CD4-positive, alpha-beta memory T cell (primary cell): ENCODE data around the gene OSBPL8. TPM values are rescaled to one million over a fixed set of nuclear protein-coding genes. Genes with fewer than 3 reads are reported as not detected.

Experiments
- CTCF ChIA-PET: fragments of 350-600 bp; sonication (Branson Sonifier 250); formaldehyde crosslinking; loops from one replicate; lab custom pipeline; 2021; ENCODE audit warnings: inconsistent platforms; ENCODE audit not compliant: partially characterized antibody; lab: Charles Lee
- POLR2A ChIA-PET: fragments of 350-600 bp; sonication (Branson Sonifier 250); formaldehyde crosslinking; loops from one replicate; lab custom pipeline; 2021; ENCODE audit not compliant: partially characterized antibody; lab: Charles Lee
- DNase-seq, 5 donors: peaks; one replicate each; pipeline versions ENCODE4 v3.0.0 to v3.0.0-alpha.2; 2020 to 2022; ENCODE audit warnings: mixed read lengths in 1 of 5
- H3K27ac ChIP-seq: one replicate; pipeline ENCODE4 v1.7.0; 2013; ENCODE audit warnings: low read depth, low read length
- H3K27me3 ChIP-seq: 2 replicates; pipeline ENCODE4 v1.7.0; 2013; ENCODE audit warnings: mild to moderate bottlenecking, low read length, moderate library complexity; ENCODE audit not compliant: insufficient read depth
- H3K36me3 ChIP-seq: 2 replicates; pipeline ENCODE4 v1.7.0; 2013; ENCODE audit warnings: mild to moderate bottlenecking, low read length, moderate library complexity; ENCODE audit not compliant: insufficient read depth
- H3K4me1 ChIP-seq: 2 replicates; pipeline ENCODE4 v1.7.0; 2013; ENCODE audit warnings: mild to moderate bottlenecking, low read length, moderate library complexity; ENCODE audit not compliant: insufficient read depth
- H3K4me3 ChIP-seq, 2 donors: one replicate each; pipeline ENCODE4 v1.7.0; 2013; ENCODE audit warnings: low read length in 2 of 2, mild to moderate bottlenecking in 1 of 2
- H3K9me3 ChIP-seq, 2 donors: one replicate each; pipeline ENCODE4 v1.7.0; 2013; ENCODE audit warnings: low read length in 2 of 2, control low read depth in 1 of 2; ENCODE audit not compliant: control insufficient read depth in 1 of 2
- H3K27ac Mint-ChIP-seq, 7 donors: one replicate each; pipeline ENCODE4 v1.8.0; 2020 to 2021; ENCODE audit warnings: mixed read lengths in 7 of 7, mild to moderate bottlenecking in 6 of 7, inconsistent platforms in 3 of 7, moderate library complexity in 3 of 7
- H3K27me3 Mint-ChIP-seq, 2 donors: one replicate each; pipeline ENCODE4 v1.8.0; 2020 to 2021; ENCODE audit warnings: mixed read lengths in 2 of 2
- H3K36me3 Mint-ChIP-seq, 2 donors: one replicate each; pipeline ENCODE4 v1.8.0; 2020 to 2021; ENCODE audit warnings: mixed read lengths in 2 of 2, inconsistent platforms in 1 of 2, mild to moderate bottlenecking in 1 of 2
- H3K4me1 Mint-ChIP-seq, 4 donors: one replicate each; pipeline ENCODE4 v1.8.0; 2020 to 2021; ENCODE audit warnings: mixed read lengths in 4 of 4, mild to moderate bottlenecking in 1 of 4
- H3K4me3 Mint-ChIP-seq, 8 donors: one replicate each; pipeline ENCODE4 v1.8.0; 2020 to 2021; ENCODE audit warnings: mixed read lengths in 8 of 8, mild to moderate bottlenecking in 7 of 8, moderate library complexity in 6 of 8, inconsistent platforms in 3 of 8
- H3K9me3 Mint-ChIP-seq, 8 donors: one replicate each; pipeline ENCODE4 v1.8.0; 2020 to 2021; ENCODE audit warnings: mixed read lengths in 8 of 8, mild to moderate bottlenecking in 5 of 8, inconsistent platforms in 3 of 8, moderate library complexity in 1 of 8
- intact Hi-C: fragments of 100-400 bp; cut with micrococcal nuclease; formaldehyde crosslinking; loops from one replicate; pipeline ENCODE4 v1.15.1; 2023
- polyA plus RNA-seq, 2 donors: library from polyadenylated mRNA; unstranded; fragments of 300-500 nt; fragmentation: Illumina TruSeq; gene quantifications; one replicate each; pipeline ENCODE4 v1.2.3, GENCODE V29; 2021
- total RNA-seq, 2 experiments: library from RNA; stranded (reverse); gene quantifications; one replicate each; pipeline ENCODE4 v1.2.3, GENCODE V29; 2021

Gene OSBPL8
- total and polyA plus RNA-seq, 4 experiments from 2014 or later: 126 to 143 (median 129) TPM

- CTCF ChIA-PET: interaction anchor here (1.0 kb wide), 1 partner anchor 124 kb away, joined by 4 read pairs; no protein-coding TSS in a partner anchor
Observed at GRCh38 chr12:76462668-76463224, 96.8 kb downstream of the OSBPL8 start.

GRCh38 chr12:76460807-76461206 is 98.8 kb downstream of the OSBPL8 start:
- Mint-ChIP-seq H3K36me3 (peaks cover 4 to 14% of the 10 kb centered on the region in 2 donors), H3K27ac (peak overlapping the region; percentile 57 to 84 (median 72)), H3K4me3 (peak overlapping the region in 2 of 8 donors; percentile 4 to 59), H3K27me3 (no peaks in the 10 kb centered on the region), H3K4me1 (peaks cover 37 to 76% (median 58%) of the 10 kb centered on the region in 4 donors), H3K9me3 (no peaks in the 10 kb centered on the region)
- ChIA-PET CTCF (no interaction called here), POLR2A (interaction anchor here (5.2 kb wide), 1 partner anchor 98 kb away, joined by 44 read pairs; the partner anchor contains the start of gene OSBPL8)
- Histone ChIP-seq H3K36me3 (no peaks in the 10 kb centered on the region), H3K4me1 (peaks cover 39% of the 10 kb centered on the region), H3K27me3 (no peaks in the 10 kb centered on the region), H3K27ac (no peak overlapping the region), H3K4me3 (no peak overlapping the region), H3K9me3 (no peaks in the 10 kb centered on the region)
- intact Hi-C loops: no loop called here
- no peak for DNase-seq

More at GRCh38 chr12:76462668-76463224, 96.8 kb downstream of the OSBPL8 start:
- Mint-ChIP-seq H3K9me3 (no peaks in the 10 kb centered on the region), H3K27ac (peak overlapping the region in 5 of 7 donors; percentile 10 to 83 (median 68)), H3K27me3 (no peaks in the 10 kb centered on the region), H3K4me1 (peaks cover 38 to 69% (median 52%) of the 10 kb centered on the region in 4 donors), H3K36me3 (peaks cover 7 to 13% of the 10 kb centered on the region in 2 donors), H3K4me3 (no peak overlapping the region)
- POLR2A ChIA-PET: interaction anchor here (1.5 kb wide), 1 partner anchor 96 kb away, joined by 6 read pairs; the partner anchor contains the start of gene OSBPL8
- no peak for DNase-seq
- Histone ChIP-seq H3K9me3 (no peaks in the 10 kb centered on the region), H3K4me3 (no peak overlapping the region), H3K36me3 (no peaks in the 10 kb centered on the region), H3K4me1 (peaks cover 20% of the 10 kb centered on the region), H3K27ac (no peak overlapping the region), H3K27me3 (no peaks in the 10 kb centered on the region)
- intact Hi-C loops: no loop called here

GRCh38 chr12:76457818-76458217 is 101.8 kb downstream of the OSBPL8 start:
- H3K4me3 Mint-ChIP-seq: peak overlapping the region in 3 of 8 donors; percentile 36 to 65 (median 36)
- Histone ChIP-seq H3K4me3 (no peak overlapping the region), H3K9me3 (no peaks in the 10 kb centered on the region), H3K27ac (no peak overlapping the region), H3K4me1 (peaks cover 45% of the 10 kb centered on the region), H3K27me3 (no peaks in the 10 kb centered on the region), H3K36me3 (no peaks in the 10 kb centered on the region)
- ChIA-PET POLR2A (interaction anchor here (5.2 kb wide), 1 partner anchor 101 kb away, joined by 44 read pairs; the partner anchor contains the start of gene OSBPL8), CTCF (interaction anchor here (2.1 to 4.6 kb wide), 7 partner anchors 12 to 931 kb away, joined by 6 to 35 read pairs (median 22); partner anchors contain the start of gene BBS10)
- H3K4me1 Mint-ChIP-seq: peaks cover 33 to 69% (median 48%) of the 10 kb centered on the region in 4 donors
- H3K27me3 Mint-ChIP-seq: no peaks in the 10 kb centered on the region
- DNase-seq: no peak
- H3K27ac Mint-ChIP-seq: peak overlapping the region in 6 of 7 donors; percentile 26 to 93 (median 73)
- intact Hi-C loops: loop anchor here (1.0 to 5.0 kb wide), 8 partner anchors 61 to 421 kb away; partner anchors contain the start of genes BBS10, NAP1L1 and OSBPL8
- H3K9me3 Mint-ChIP-seq: no peaks in the 10 kb centered on the region
- peaks cover under 1 to 5% of the 10 kb centered on the region in 2 donors for H3K36me3 Mint-ChIP-seq

GRCh38 chr12:76457010-76457409 is 102.6 kb downstream of the OSBPL8 start:
- H3K27me3 Mint-ChIP-seq: no peaks in the 10 kb centered on the region
- H3K27ac Mint-ChIP-seq: peak overlapping the region; percentile 75 to 94 (median 86)
- Histone ChIP-seq H3K4me1 (peaks cover 45% of the 10 kb centered on the region), H3K27me3 (no peaks in the 10 kb centered on the region), H3K36me3 (no peaks in the 10 kb centered on the region), H3K27ac (peak overlapping the region; percentile 37), H3K4me3 (no peak overlapping the region), H3K9me3 (no peaks in the 10 kb centered on the region)
- ChIA-PET CTCF (interaction anchor here (1.0 to 4.6 kb wide), 23 partner anchors 12 to 973 kb away, joined by 3 to 35 read pairs (median 6); partner anchors contain the start of genes BBS10 and NAP1L1), POLR2A (interaction anchor here (0.9 to 5.2 kb wide), 6 partner anchors 102 to 946 kb away, joined by 3 to 44 read pairs (median 8); partner anchors contain the start of genes BBS10, KRR1, NAP1L1 and OSBPL8)
- intact Hi-C loops: loop anchor here (1.0 to 5.0 kb wide), 8 partner anchors 60 to 420 kb away; partner anchors contain the start of genes BBS10, NAP1L1 and OSBPL8
- peaks cover 34 to 66% (median 43%) of the 10 kb centered on the region in 4 donors for H3K4me1 Mint-ChIP-seq
- H3K4me3 Mint-ChIP-seq: peak overlapping the region; percentile 8 to 83 (median 50)
- no peaks in the 10 kb centered on the region for H3K9me3 Mint-ChIP-seq
- H3K36me3 Mint-ChIP-seq: peaks cover 9% of the 10 kb centered on the region in 2 donors
- peak in 4 of 5 donors; percentile 30 to 59 (median 44) for DNase-seq

- intact Hi-C loops: loop anchor here (1.0 to 5.0 kb wide), 9 partner anchors 58 to 1121 kb away; partner anchors contain the start of genes BBS10, GLIPR1L1 and NAP1L1
- Mint-ChIP-seq H3K9me3 (no peaks in the 10 kb centered on the region), H3K27me3 (no peaks in the 10 kb centered on the region), H3K27ac (peak overlapping the region in 5 of 7 donors; percentile 30 to 88 (median 75)), H3K4me3 (no peak overlapping the region), H3K36me3 (peaks cover 14 to 16% of the 10 kb centered on the region in 2 donors), H3K4me1 (peaks cover 26 to 55% (median 33%) of the 10 kb centered on the region in 4 donors)
- POLR2A ChIA-PET: interaction anchor here (0.9 to 5.2 kb wide), 5 partner anchors 103 to 435 kb away, joined by 4 to 44 read pairs (median 11); partner anchors contain the start of genes BBS10, NAP1L1, OSBPL8 and ZDHHC17
- peak in 4 of 5 donors; percentile 44 to 56 (median 51) for DNase-seq
- CTCF ChIA-PET: interaction anchor here (0.6 to 4.6 kb wide), 44 partner anchors 9 to 972 kb away, joined by 3 to 35 read pairs (median 4); partner anchors contain the start of genes BBS10, NAP1L1 and OSBPL8
- H3K9me3 ChIP-seq: no peaks in the 10 kb centered on the region
- peaks cover 2% of the 10 kb centered on the region for H3K36me3 ChIP-seq
- no peak overlapping the region for H3K27ac ChIP-seq
- no peaks in the 10 kb centered on the region for H3K27me3 ChIP-seq
- no peak overlapping the region for H3K4me3 ChIP-seq
- H3K4me1 ChIP-seq: peaks cover 42% of the 10 kb centered on the region
Observed at GRCh38 chr12:76455582-76456345, 103.8 kb downstream of the OSBPL8 start.

GRCh38 chr12:76451528-76451927 is 108.0 kb downstream of the OSBPL8 start:
- intact Hi-C loops: loop anchor here (5.0 kb wide), 1 partner anchor 34 kb away; no protein-coding TSS in a partner anchor
- H3K4me3 ChIP-seq: no peak overlapping the region
- no peak overlapping the region for H3K27ac ChIP-seq
- ChIA-PET POLR2A (no interaction called here), CTCF (no interaction called here)
- H3K4me1 Mint-ChIP-seq: peaks cover 21 to 44% (median 25%) of the 10 kb centered on the region in 4 donors
- no peak overlapping the region for H3K4me3 Mint-ChIP-seq
- H3K4me1 ChIP-seq: peaks cover 13% of the 10 kb centered on the region
- H3K9me3 Mint-ChIP-seq: no peaks in the 10 kb centered on the region
- no peaks in the 10 kb centered on the region for H3K27me3 Mint-ChIP-seq
- H3K36me3 ChIP-seq: peaks cover 10% of the 10 kb centered on the region
- H3K9me3 ChIP-seq: no peaks in the 10 kb centered on the region
- no peak for DNase-seq
- peaks cover 38 to 43% of the 10 kb centered on the region in 2 donors for H3K36me3 Mint-ChIP-seq
- H3K27ac Mint-ChIP-seq: peak overlapping the region in 2 of 7 donors; percentile 9 to 29
- H3K27me3 ChIP-seq: no peaks in the 10 kb centered on the region
